ENCODE results near the gene SAMD10.
"Not testable (repeated sequence)": the region's sequence is repeated elsewhere in the genome, so short reads cannot be mapped to it uniquely, and the experiment has no call there.

Gene SAMD10

DNA sequence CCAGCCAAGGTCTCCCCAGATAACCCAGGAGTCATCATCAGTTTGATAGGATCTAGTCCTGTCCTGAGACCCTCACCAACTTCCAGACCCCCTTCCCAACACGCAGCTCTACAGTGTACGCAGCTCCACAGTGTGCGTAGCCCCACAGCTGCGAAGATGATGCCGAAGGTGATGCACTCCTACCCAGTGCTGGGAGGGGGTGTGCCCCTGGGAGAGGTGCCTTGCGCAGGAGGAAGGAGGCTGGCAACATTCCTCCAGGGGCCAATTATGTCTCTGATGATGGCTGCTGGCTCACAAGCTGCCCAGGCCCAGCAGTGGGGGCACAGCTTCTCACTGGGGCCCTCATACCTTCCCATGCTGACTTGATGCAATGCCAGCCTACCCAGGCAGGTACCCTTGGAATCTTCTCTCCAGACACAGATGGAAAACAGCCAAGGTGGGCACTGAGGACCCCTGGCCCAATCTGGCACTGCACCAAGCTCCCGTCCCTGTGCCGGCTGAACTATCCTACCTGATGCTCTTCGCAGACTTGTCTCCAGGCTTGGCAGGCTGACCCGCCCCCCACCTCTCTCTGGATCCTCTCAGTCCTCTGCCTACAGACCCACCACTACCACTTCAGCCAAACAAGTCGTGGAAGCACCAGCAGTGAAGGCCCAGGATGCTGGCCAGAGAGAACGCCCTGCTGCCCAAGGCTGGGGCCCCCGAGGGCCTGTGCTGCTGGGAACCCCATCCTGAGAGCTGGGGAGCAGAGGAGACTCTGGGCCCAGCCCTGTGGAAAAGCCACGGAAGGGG, 11.1 kb downstream of the SAMD10 start:
- DNase-seq: no peak

DNA sequence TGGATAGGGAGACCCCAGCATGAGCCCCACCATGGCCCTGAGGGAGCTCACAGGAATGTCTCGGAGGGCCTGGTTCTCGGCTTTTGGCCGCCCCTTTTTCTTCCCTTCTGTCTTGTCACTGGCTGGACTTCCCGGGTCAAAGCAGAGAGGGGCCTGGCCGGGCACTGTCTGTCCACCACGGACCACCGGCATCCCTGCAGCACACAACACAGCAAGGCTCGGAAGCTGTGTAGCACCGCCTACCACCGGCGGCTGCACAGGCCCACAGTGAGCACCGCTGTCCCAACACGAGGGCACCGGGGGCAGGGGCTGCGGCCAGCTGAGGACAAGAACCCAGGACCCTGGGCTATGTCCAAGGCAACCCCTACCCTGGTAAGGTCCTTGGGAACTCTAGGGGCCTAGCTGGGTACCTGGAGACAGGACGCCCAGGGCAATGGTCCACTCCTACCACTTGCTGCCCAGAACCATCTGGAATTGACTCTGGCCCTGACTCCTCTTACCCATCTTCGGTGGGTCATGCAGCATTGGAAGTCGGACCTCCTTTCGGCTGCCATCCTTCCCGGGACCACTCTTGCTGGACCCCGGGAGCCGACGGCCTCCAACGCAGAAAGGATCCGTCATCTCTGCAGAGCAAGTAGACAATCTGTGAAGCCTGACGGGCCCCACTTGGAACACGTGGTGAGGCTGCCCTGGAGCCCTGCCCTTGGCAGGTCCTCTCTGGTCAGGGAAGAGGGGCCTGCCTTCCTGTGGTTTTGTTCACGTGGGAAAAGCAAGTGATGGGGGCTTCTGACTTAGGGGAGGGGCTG, 11.9 kb downstream of the SAMD10 start:
- DNase-seq: no peak

DNA sequence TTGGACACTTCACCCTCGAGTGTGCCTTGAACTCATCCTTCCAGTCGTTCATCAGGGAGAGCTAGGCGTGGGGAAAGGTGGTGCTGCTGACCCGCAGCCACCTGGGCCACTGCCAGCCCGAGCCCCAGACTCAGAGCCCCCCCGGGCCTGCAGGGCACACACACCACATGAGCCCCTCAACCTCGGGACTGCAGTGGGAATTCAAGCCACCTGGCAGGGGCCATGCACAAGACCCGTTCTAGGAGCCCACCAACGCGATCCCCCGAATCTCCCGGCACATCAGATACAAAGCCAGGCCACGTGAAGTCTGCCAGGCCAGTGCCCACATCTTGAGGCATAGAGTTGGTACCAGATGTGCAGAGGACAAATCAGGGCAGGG, 12.5 kb downstream of the SAMD10 start:
- no peak for DNase-seq

DNA sequence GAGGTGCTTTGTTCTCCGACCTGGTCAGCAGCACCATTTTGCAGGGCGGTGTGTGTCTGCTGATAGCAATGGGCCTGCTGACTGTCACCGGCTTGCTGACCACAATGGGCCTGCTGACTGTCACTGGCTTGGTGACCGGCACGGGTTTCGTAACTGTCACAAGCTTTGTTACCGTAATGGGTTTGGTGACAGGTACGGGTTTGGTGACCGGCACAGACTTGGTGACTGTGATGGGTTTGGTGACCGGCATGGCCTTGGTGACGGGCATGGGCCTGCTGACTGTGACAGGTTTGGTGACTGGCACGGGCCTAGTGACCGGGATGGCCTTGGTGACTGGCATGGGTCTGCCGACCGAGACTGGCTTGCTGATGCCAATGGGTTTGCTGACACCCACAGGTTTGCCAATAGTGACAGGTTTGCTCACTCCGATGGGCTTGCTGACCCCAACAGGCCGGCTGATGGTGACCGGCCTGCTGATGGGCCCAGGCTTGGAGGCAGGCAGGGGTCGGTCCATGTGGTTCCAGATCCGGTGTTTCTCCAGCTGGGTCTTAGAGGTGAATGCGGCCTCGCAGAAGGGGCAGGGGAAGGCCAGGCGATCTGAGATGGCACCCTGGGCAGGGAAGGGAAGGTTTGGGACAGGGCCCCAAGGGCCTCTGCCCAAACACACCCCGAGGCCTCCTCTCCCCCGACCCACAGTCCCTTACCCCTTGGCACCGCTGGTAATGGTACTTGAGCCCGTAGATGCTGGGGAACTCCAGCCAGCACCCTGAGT, 13.1 kb downstream of the SAMD10 start:
- DNase-seq: no peak

DNA sequence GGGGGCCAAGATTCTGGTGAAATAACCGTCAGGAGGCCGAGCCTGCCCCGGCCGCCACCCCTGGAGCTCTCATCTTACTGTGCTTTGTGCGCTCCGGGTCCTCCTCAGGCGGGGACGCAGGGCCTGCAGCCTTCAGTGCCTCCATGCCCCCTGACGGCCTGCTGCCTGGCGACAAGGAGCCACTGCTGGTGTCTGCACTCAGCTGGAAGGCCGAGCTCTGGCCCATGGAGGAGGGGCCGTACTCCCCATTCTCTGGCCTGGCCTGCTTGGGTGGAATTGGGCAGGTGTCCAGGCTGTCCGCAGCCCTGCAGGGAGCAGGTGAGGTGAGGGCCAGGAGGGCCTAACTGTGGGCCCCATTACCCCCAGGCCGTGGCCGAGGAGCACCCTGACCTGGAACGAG, 15.0 kb downstream of the SAMD10 start:
- DNase-seq: no peak

DNA sequence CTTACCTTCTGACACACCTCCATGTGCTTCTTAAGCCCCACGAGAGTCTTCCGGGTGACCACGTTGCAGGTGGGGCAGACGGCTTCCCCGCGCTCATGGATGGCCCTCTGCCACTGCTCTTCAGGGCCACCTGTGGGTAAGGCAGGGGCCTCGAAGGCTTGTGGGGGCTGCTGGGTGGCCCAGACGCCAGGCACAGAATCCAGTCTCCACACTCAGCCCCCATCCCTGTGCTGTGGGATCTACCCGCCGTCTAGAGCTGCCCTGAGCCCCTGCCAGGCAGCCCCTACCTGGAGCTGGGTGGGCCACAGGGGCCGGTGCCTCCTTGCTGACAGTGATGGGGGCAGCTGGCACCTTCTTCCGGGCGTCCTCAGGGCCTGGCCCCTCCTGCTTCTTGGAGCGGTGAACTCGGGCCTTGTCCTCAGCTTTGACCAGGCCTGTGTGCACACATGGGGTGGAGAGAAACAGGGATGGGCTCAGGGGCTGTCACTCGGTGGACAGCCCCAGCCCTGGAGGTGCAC, 15.6 kb downstream of the SAMD10 start:
- DNase-seq: no peak

DNA sequence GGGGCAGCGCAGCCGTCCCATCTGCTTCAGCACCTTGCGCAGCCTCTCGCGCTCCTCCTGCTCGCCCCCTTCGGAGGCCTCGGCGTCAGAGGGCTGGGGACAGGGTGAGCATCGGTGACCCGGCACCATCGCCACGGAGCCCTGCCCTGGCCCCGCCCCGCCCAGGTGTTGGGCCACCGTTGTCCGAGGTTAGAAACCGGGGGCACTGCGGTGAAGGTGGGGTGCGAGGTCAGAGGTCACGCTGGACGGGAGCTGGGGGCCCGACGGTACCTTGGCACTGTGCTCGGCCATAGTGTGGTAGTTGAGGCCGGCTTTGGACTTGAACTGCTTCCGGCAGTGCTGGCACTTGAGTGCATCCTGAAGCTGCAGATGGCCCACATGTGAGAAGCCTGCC, 16.1 kb downstream of the SAMD10 start:
- DNase-seq: no peak

DNA sequence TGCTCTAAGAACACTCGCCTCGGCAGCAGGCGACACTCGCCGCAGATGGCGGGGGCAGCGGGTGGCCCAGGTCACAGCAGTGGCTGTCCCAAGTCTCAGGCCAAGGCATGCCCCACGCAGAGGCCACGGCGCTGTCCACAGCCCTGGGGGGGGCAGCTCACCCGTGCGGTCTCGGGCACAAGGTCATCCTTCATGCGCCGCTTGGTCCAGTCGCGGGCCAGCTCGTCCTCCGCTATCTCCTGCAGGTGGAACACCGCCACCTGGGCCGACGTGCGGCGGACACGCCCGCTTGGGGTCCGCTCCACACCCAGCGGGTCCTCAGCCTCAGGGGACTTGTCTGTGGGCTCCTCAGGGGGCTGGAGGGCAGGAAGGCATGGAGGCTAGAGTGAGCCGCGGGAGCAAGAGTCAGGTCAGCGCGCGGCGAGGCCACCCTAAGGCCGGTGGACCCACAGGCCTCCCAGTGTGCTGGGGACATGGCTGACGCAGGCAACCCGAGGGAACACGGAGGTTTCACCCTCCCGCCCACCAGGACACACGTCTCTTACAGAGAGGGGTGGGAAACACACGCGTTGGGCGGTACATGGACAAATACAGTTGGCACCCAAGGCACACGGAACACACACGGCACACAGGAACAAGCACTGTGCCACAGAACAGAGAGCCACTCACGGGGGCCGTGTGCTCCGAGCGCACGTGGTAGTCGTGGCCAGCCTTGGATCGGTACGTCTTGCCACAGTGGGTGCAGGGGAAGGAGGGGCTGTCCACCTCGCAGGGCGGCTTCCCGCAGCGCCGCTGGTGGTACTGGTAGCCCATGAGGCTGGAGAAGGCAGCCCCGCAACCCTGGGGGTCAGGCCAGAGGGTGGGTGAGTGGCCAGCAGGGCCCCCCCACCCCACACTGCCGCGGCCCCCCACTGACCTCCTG, 16.8 kb downstream of the SAMD10 start:
- no peak for DNase-seq

DNA sequence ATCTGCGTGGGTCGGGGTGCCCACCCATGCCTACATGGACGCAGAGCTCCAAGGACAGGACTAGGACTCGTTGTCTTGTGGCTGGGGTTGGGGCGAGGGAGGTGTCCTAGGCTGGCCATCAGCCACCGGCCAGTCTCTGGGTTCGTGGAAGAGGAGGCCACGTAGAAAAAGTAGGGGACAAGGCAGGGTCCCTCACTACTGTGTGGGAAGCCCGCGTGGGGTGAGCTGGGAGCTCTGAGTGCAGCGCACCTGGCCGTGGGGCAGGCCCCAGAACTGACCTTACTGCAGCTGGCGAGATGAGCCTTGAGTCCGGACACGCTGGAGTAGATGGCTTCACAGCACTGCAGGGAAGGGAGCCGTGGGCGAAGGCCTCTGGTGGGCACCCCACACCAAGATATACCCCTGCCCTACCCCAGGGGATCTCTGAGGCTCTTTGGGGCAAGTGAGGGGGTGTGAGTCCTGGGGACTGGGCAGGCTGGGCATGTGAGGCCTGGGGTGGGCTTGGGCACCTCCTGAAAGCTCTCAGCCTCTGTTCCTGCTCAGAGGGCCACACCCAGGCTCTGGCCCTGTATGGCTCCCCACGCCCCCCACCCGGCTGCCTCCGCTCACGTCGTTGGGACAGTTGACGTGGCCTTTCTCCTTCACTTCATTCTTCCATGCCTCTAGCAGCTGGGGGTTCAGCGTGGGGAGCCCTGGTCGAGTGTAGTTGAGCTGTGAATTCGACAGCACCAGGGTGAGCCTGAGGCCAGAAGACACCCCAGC, 17.6 kb downstream of the SAMD10 start:
- DNase-seq: no peak

DNA sequence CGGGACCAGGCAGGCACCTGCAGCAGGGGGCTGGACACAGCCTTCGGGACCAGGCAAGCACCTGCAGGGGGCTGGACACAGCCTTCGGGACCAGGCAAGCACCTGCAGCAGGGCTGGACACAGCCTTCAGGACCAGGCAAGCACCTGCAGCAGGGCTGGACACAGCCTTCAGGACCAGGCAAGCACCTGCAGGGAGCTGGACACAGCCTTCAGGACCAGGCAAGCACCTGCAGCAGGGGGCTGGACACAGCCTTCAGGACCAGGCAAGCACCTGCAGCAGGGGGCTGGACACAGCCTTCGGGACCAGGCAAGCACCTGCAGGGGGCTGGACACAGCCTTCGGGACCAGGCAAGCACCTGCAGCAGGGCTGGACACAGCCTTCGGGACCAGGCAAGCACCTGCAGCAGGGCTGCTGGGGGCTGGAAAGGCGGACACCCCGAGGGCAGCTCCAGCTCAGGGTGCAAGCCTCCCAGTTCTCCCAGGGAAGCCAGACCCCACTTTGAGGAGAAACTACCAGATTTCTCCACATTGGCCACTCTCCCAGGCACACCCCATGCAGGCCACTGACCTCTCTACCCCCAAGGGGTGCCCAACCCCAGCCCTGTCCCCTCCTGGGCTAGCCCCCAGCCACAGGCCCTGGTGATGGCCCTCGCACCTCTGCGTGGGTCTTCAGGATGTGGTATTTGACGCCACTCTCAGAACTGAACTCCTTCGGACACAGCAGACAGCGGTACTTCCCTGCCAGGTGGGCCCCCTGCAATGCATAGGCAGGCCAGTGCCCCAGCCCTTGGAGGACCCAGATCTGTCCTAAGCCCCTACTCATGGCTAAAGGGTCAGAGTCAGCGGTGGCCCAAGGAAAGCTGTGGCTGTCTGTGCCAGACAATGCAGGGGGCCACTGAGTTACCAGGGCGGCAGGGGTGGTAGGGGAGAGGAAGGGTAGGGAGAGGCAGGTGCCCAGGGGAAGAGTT, 18.5 kb downstream of the SAMD10 start:
- not testable (repeated sequence) for DNase-seq

DNA sequence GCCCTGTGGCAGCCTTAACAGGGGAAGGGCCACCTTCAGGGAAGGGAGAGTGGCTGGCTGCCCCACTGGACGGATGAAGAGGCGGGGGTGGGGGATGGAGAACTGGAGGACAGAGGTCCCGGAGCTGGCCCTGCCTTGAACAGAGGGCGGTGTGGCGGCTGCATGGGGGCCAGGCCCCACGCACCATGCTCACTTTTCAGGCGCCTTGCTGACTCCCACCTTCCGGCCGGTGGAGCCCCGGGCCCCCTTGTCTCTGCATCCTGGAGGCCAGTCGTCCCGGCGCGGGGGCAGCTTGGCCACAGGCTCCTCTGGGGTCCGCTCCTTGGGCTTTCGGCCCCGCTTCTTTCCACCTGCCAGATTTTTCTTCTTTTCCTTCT, 19.8 kb downstream of the SAMD10 start:
- DNase-seq: no peak

DNA sequence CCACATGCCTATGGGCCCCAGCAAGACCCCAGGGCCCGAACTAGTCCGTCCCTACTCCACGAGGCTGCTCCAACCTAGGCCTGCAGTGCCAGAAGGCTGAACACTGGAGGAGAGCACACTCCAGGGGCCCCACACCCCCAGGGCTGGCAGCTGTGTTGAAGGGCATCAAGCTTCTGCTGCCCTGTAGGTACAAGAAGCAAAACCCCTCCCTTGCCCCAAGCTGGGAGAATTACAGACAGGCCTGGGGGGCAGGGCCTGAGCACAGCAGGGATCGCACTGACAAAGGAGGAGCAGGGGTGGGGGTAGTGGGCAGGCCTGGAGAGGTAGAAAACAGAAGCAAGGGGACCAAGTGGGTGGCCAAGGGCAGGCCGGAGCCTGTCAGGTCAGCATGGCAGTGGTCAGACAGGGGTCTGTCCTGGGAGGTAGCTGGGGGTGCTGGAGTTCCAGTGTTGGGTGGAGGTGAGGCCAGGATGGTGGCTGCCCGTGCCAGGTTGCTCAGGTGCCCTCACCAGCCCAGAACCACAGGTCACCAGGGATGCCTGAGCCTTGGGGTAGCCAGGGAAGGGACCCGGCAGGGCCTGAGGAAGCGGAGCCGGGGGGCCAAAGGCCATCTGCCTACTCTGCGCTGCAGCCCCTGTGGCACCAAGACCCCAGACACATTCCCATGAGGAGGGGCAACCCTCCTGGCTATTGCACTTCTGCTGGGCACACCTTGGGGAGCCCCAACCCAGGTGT, 20.3 kb downstream of the SAMD10 start:
- DNase-seq: no peak

DNA sequence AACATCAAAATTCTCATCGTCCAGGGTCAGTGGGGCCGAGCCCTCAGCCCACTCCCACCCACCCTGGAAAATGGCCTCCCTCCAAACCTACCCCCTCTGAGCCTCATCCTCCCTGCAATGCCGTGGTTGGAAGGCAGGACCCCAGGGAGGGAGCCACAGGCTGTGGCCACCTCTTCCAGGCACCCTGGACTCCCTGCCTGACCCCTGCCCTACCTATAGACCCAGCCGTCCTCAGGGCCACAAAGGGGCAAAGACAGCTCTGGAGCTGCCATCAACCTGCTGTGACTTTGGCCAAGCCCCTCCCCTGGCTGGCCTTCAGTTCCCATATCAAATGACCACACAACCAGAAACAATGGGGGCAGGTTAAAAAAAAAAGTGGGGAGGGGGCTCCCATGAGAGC, 21.0 kb downstream of the SAMD10 start:
- DNase-seq: no peak

DNA sequence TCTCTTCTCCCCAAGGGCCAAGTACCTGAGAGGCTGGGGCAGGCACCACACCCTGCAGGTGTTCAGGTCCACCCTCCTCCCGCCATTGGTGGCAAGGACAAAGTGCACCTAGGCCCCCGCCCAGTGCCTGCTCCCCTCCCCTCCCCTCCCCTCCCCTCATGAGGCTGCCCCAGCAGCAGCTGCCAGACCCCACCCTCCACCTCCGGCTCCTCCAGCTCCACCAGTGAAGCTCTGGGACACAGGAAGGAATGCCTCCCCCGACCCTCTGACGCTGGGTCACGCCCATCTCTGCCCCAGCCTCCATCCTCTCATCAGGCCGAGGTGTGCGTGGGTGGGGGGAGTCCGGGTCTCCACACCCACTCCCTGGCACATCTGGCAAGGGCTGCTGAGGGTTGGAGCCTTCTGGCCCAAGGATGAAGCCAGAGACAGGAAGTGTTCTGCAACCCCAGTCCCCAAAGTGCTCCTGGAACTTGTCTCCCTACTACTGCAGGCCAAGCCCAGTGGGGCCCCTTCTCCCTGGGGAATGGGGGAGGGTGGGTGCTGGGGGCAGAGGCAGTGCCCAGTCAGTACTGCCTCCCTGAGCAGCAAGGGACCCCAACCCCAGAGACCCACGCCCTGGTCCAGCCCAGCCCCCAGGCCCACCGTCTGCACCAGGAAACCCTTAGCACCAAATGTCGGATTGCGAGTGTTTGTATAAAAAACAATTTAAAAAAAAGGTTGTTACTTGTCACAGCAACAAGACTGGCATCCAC, 21.6 kb downstream of the SAMD10 start:
- no peak for DNase-seq

DNA sequence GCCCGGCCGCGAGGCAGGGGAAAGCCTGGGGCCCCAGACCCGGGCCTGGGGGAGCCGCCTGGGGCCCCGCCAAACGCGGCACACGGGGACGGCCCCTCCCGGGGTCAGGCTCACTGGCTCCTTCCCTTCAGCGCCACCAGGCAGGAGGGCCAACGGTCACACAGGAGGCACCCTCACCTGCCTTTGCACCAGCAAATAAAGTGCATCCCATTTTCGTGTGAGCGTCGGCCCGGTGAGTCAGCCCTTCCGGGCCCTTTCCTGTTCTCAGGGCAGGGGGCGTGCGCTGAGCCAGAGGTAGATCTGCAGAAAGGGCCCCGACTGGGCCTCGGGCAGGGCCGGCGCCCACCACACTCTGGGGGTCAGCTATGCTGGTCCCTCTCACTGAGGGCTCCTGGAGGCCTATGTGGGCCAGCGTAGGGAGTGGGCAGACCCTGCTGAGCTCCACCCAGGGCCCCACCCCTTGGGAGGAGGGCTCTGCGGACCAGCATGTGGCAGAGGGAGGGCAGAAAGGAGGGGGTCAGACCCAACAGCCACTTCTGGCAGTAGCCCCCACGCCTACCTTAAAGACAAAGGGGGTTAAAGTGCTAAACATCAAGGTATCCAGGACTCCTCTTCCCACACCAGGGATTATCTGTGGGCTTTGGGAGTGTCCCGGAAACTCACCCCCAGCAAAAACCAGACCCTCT, 22.3 kb downstream of the SAMD10 start:
- DNase-seq: peak; percentile 21 to 29

DNA sequence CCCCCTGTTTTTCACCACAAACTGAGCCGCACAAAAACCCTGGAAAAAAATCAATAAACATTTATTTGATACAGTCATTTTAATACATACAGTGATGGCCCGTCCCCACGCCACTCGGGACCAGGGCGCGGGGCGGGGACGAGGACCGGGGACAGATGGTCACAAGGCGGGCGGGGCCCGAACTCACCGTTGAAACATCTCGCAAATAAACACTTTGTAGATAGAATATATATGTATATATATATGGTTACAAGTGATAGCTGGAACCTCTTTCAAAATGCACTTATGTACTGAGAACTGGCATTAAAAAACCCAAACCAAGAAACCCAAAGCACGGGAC, 22.8 kb downstream of the SAMD10 start:
- no peak for DNase-seq

DNA sequence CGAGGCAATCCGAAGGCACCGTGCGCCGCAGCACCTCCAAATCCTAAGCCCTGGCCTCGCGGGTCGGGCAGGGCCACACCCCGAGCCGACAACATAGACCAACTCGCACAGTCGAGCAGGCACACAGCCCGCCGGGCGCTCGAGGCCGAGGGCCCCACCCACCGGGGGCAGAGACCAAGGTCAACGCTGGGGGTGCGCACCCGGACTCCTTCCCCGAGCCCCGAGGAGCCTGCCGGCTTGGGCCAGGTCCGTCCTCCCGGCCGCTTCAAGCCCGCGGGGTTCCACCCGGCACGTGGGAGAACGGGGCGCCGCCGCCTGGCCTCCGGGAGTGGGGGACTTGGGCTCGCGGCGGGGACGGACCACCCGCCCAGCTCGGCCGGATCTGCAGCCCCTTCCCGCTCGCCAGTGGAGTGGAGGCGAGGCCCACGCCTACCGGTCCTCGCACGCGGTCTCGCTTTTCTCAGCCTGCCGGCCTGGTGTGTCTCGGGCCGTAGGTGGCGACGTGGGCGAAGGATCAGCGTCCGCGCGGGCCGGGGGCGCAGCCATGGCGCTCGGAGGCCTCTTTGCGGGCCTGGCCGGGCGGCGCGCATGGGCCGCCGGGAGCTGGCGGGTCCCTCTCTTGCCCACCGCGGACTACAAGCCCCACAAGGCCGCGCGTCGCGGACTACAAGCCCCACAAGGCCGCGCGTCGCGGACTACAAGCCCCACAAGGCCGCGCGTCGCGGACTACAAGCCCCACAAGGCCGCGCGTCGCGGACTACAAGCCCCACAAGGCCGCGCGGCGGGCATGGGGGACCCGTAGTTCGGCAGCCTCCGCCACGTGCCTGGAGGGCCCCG, 23.4 kb downstream of the SAMD10 start, which contains the start of gene UCKL1:
Gene UCKL1 (minus strand): TSS at position 590 of the 837 bp plus-strand sequence. CDS start 44 bp downstream, at position 546.
- peak; percentile 82 to 85 for DNase-seq
